AG10803 (cell line): ENCODE measurements around the gene HEPN1.

Source experiments
- DNase-seq: peaks from one replicate; pipeline ENCODE4 v3.0.0; 2010; ENCODE audit warnings: low read depth
- H3K4me3 ChIP-seq: 2 replicates; pipeline ENCODE4 v1.5.1; 2011; ENCODE audit warnings: mild to moderate bottlenecking, low read length, control low read depth
- TF ChIP-seq, protein P1 (sequence below): conservative IDR thresholded peaks from 2 replicates; pipeline ENCODE4 v1.5.1; 2011; ENCODE audit warnings: mild to moderate bottlenecking, low read length, control low read depth, inconsistent platforms

Gene HEPN1

GRCh38 chr11:124890683-124891372, 28.2 kb upstream of the HEPN1 start:
- no peak for DNase-seq
- H3K4me3 ChIP-seq = no peak overlapping the region
- TF ChIP-seq, protein P1, sequence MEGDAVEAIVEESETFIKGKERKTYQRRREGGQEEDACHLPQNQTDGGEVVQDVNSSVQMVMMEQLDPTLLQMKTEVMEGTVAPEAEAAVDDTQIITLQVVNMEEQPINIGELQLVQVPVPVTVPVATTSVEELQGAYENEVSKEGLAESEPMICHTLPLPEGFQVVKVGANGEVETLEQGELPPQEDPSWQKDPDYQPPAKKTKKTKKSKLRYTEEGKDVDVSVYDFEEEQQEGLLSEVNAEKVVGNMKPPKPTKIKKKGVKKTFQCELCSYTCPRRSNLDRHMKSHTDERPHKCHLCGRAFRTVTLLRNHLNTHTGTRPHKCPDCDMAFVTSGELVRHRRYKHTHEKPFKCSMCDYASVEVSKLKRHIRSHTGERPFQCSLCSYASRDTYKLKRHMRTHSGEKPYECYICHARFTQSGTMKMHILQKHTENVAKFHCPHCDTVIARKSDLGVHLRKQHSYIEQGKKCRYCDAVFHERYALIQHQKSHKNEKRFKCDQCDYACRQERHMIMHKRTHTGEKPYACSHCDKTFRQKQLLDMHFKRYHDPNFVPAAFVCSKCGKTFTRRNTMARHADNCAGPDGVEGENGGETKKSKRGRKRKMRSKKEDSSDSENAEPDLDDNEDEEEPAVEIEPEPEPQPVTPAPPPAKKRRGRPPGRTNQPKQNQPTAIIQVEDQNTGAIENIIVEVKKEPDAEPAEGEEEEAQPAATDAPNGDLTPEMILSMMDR = no peak

DNA sequence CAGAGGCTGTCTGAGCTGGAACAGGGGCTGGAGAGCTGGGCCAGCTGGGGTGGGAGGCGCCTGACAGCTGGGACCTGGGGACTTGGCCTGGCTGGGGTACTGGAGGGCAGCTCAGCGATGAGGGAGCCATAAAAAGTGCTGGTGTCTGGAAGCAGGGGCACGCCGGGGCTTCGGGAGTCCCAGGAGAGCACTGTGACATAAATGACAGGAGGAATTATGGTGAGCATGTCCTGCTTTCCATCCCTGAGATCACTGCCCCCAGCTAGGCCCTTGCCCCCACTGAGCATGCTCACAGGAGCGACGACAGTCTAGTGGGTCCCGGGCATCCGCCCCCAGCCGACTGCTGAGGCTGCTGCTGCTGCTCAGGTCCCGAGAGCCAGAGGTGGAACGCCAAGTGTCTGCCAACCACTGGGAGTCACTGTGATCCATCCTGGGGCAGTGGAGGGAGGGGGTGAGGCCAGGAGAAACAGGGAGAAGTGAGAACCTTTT, 27.6 kb upstream of the HEPN1 start:
- H3K4me3 ChIP-seq = no peak overlapping the region
- no peak for DNase-seq
- TF ChIP-seq, protein P1 = no peak

DNA sequence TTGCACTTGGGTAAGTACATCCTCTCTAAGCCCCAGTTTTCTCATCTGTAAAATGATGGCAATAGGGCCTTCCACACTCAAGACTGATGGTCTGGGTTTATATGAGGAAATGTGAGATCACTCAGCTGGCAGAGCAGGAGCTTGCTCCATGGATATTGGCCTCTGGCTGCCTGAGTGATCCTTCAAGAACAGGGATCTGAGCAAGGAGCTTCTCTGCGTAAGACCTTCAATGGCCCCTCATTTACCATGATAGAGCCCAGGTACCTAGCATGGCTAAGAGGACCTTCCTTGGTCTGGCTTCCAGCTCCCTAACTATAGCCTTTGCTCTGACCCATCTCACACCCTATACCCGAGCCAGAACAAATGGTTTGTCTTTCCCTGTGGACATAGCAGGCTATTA, 26.9 kb upstream of the HEPN1 start:
- TF ChIP-seq, protein P1 = no peak
- DNase-seq = no peak
- H3K4me3 ChIP-seq = no peak overlapping the region

DNA sequence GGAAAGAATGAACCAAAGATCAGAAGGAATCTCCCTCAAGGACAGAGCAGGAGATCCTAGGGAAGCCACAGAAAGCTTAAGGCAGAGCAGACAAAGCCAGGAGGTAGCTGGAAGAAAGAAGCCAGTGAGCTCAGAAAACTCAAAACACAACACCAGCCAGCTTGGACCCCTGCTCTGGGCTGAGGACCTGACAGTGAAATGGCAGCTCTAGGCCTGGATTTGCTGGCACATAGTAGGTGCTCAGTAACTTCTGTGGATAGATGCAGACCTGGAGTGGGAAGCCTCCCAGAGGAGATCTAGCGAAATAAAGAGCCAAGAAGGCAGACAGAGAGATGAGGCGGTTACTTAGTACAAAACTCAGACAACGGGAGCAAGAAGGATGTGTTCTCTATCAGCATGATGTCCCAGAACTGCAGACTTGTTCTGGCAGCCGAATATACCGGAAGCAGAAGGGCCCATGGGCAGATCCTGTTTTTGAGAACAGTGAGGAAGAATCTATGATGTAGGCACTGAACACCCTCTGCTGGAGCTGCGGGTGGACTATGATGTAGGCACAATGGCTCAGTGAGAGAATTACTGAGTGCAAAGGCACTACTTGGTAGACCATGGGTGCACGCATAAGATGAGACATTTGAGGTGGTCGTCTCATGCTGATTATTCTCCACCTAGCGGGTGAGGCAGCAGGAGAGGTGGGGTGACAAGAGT, 26.1 kb upstream of the HEPN1 start:
- DNase-seq = no peak
- no peak overlapping the region for H3K4me3 ChIP-seq
- TF ChIP-seq, protein P1 = no peak

GRCh38 chr11:124893781-124894401, 25.2 kb upstream of the HEPN1 start:
- DNase-seq = no peak
- TF ChIP-seq, protein P1 = no peak
- H3K4me3 ChIP-seq = no peak overlapping the region

GRCh38 chr11:124894606-124895430, 24.2 kb upstream of the HEPN1 start:
- TF ChIP-seq, protein P1 = no peak
- no peak overlapping the region for H3K4me3 ChIP-seq
- DNase-seq = no peak
